HCT116 (cell line): Measurements from ENCODE around the gene KCNN3. TPM values are rescaled to one million over a fixed set of nuclear protein-coding genes. Genes with fewer than 3 reads are reported as not detected.

Experiments
- ATAC-seq: fragments of 200-7000 bp; cut with Tn5 transposase; 2 replicates; pipeline ENCODE4 v1.9.1; 2020; ENCODE audit warnings: mild to moderate bottlenecking, moderate library complexity
- BruUV-seq: library from RNA; stranded (reverse); fragments of 400-500 nt; replicated peaks from 2 replicates; lab custom pipeline; 2021; lab: Mats Ljungman, UMichigan
- CTCF ChIA-PET: fragments of 300-600 bp; sonication (Branson Sonifier 250); formaldehyde crosslinking; loops from one replicate; lab custom pipeline; 2021; ENCODE audit warnings: antibody characterized with exemption; lab: Charles Lee
- POLR2A ChIA-PET: fragments of 300-600, 350-600 bp; sonication (Branson Sonifier 250); formaldehyde crosslinking; loops from one replicate; lab custom pipeline; 2021; ENCODE audit warnings: antibody characterized with exemption; lab: Charles Lee
- RAD21 ChIA-PET, 2 experiments: fragments of 300-600 bp; sonication (Branson Sonifier 250); formaldehyde crosslinking; loops; one replicate each; lab custom pipeline; 2023; ENCODE audit warnings: low total read pairs in 2 of 2; ENCODE audit not compliant: uncharacterized antibody in 2 of 2, unreplicated experiment in 2 of 2, low non-redundant PET in 1 of 2; lab: Charles Lee
- DNase-seq: peaks from one replicate; pipeline ENCODE4 v3.0.0-alpha.2; 2010; ENCODE audit warnings: low read depth, low spot score
- H2AFZ ChIP-seq: fragments of 200-600 bp; shearing (Covaris generic), sonication (generic); 2 replicates; pipeline ENCODE4 v1.6.1; 2017; ENCODE audit warnings: low read depth, mixed run types, mixed read lengths, antibody characterized with exemption, low read length; ENCODE audit not compliant: poor library complexity, severe bottlenecking
- H3K27ac ChIP-seq: 2 replicates; pipeline ENCODE4 v1.5.1; 2012; ENCODE audit warnings: low read depth, low read length
- H3K27me3 ChIP-seq: fragments of 200-600 bp; sonication (generic); 2 replicates; pipeline ENCODE4 v1.6.1; 2016; ENCODE audit warnings: mixed run types, low read length, mixed read lengths; ENCODE audit not compliant: insufficient read depth
- H3K36me3 ChIP-seq, 2 experiments: fragments of 200-500 bp in 1 of 2; fragments of 200-600 bp in 1 of 2; sonication (Bioruptor generic) in 1 of 2; sonication (generic) in 1 of 2; 2 replicates each; pipeline versions ENCODE4 v1.5.1 to v1.6.1; 2014 to 2016; ENCODE audit warnings: low read length in 2 of 2, inconsistent platforms in 1 of 2, mixed read lengths in 1 of 2, mixed run types in 1 of 2; ENCODE audit not compliant: insufficient read depth in 2 of 2, control insufficient read depth in 1 of 2
- H3K4me1 ChIP-seq, 2 experiments: fragments of 200-600 bp in 1 of 2; sonication (generic) in 1 of 2; 2 replicates each; pipeline versions ENCODE4 v1.5.1 to v1.6.1; 2012 to 2017; ENCODE audit warnings: low read length in 2 of 2, inconsistent platforms in 1 of 2, mild to moderate bottlenecking in 1 of 2, mixed read lengths in 1 of 2, mixed run types in 1 of 2, moderate library complexity in 1 of 2; ENCODE audit not compliant: insufficient read depth in 2 of 2, control insufficient read depth in 1 of 2
- H3K4me2 ChIP-seq: fragments of 200-600 bp; sonication (generic); 2 replicates; pipeline ENCODE4 v1.6.1; 2017; ENCODE audit warnings: mixed run types, low read length, mixed read lengths
- H3K4me3 ChIP-seq, 2 experiments: fragments of 200-600 bp in 1 of 2; sonication (generic) in 1 of 2; replicated peaks in 1 of 2; 2 replicates each; pipeline ENCODE4 v1.5.1; 2011 to 2016; ENCODE audit warnings: low read length in 2 of 2, control low read depth in 1 of 2, low read depth in 1 of 2, mild to moderate bottlenecking in 1 of 2, mixed read lengths in 1 of 2, mixed run types in 1 of 2
- H3K79me2 ChIP-seq: fragments of 200-600 bp; sonication (generic); 2 replicates; pipeline ENCODE4 v1.6.1; 2017; ENCODE audit warnings: mild to moderate bottlenecking, mixed run types, low read length, moderate library complexity, mixed read lengths; ENCODE audit not compliant: insufficient read depth
- H3K9ac ChIP-seq: fragments of 200-600 bp; sonication (generic); 2 replicates; pipeline ENCODE4 v1.6.1; 2016; ENCODE audit warnings: low read length, mixed read lengths
- H3K9me2 ChIP-seq: fragments of 200-600 bp; sonication (generic), shearing (Covaris generic); 2 replicates; pipeline ENCODE4 v1.6.1; 2017; ENCODE audit warnings: mixed run types, mild to moderate bottlenecking, moderate library complexity; ENCODE audit not compliant: insufficient read depth
- H3K9me3 ChIP-seq, 2 experiments: fragments of 200-500 bp in 1 of 2; fragments of 200-600 bp in 1 of 2; sonication (Bioruptor generic) in 1 of 2; sonication (generic) in 1 of 2; 2 replicates each; pipeline ENCODE4 v1.6.1; 2014 to 2017; ENCODE audit warnings: low read length in 2 of 2, mixed read lengths in 2 of 2, inconsistent platforms in 1 of 2, low read depth in 1 of 2, mild to moderate bottlenecking in 1 of 2, mixed run types in 1 of 2, moderate library complexity in 1 of 2; ENCODE audit not compliant: control insufficient read depth in 1 of 2, insufficient read depth in 1 of 2
- H4K20me1 ChIP-seq: fragments of 200-600 bp; sonication (generic), shearing (Covaris generic); 2 replicates; pipeline ENCODE4 v1.6.1; 2017; ENCODE audit warnings: mixed run types, mild to moderate bottlenecking, moderate library complexity; ENCODE audit not compliant: insufficient read depth
- CBX3 ChIP-seq: IDR thresholded peaks from 2 replicates; pipeline ENCODE4 v1.6.1; 2012; ENCODE audit warnings: low read depth
- CEBPB ChIP-seq: IDR thresholded peaks from 2 replicates; pipeline ENCODE4 v1.6.1; 2012; ENCODE audit warnings: low read depth
- CTCF ChIP-seq, 3 experiments: fragments of 200-600 bp in 1 of 3; sonication (generic) in 1 of 3; IDR thresholded peaks in 2 of 3; conservative IDR thresholded peaks in 1 of 3; 2 replicates each; pipeline ENCODE4 v1.5.1; 2012 to 2017; ENCODE audit warnings: low read depth in 2 of 3, low read length in 2 of 3, antibody characterized with exemption in 1 of 3, borderline replicate concordance in 1 of 3, control low read depth in 1 of 3, mild to moderate bottlenecking in 1 of 3, mixed read lengths in 1 of 3, mixed run types in 1 of 3, moderate library complexity in 1 of 3; ENCODE audit not compliant: insufficient read depth in 1 of 3
- ELF1 ChIP-seq: IDR thresholded peaks from 2 replicates; pipeline ENCODE4 v1.6.1; 2012; ENCODE audit warnings: low read depth, borderline replicate concordance
- EZH2 ChIP-seq: fragments of 200-600 bp; sonication (generic); IDR thresholded peaks from 2 replicates; pipeline ENCODE4 v1.6.1; 2017; ENCODE audit warnings: antibody characterized with exemption, mixed run types
- MAX ChIP-seq: IDR thresholded peaks from 2 replicates; pipeline ENCODE4 v1.6.1; 2012
- POLR2A ChIP-seq: IDR thresholded peaks from 2 replicates; pipeline ENCODE4 v1.7.0; 2011; ENCODE audit warnings: borderline replicate concordance; ENCODE audit not compliant: insufficient read depth, insufficient read length; ENCODE audit errors: extremely low read depth
- POLR2AphosphoS5 ChIP-seq: IDR thresholded peaks from 2 replicates; pipeline ENCODE4 v1.6.1; 2011; ENCODE audit warnings: mild to moderate bottlenecking, low read depth, low read length, moderate library complexity
- REST ChIP-seq: IDR thresholded peaks from 2 replicates; pipeline ENCODE4 v1.6.1; 2012; ENCODE audit warnings: low read depth
- SP1 ChIP-seq: IDR thresholded peaks from 2 replicates; pipeline ENCODE4 v1.6.1; 2012; ENCODE audit warnings: low read depth
- ZBTB33 ChIP-seq: IDR thresholded peaks from 2 replicates; pipeline ENCODE4 v1.6.1; 2011; ENCODE audit warnings: mild to moderate bottlenecking, low read length, moderate library complexity; ENCODE audit not compliant: insufficient replicate concordance; ENCODE audit errors: extremely low read depth
- ZFX ChIP-seq: fragments of 450-650 bp; IDR thresholded peaks from 2 replicates; pipeline ENCODE4 v1.6.1; 2017
- intact Hi-C: fragments of 100-400 bp; cut with micrococcal nuclease; formaldehyde crosslinking; loops from 2 replicates; pipeline ENCODE4 v1.10.0; 2022
- total RNA-seq: library from RNA; stranded (reverse); gene quantifications from one replicate; pipeline ENCODE4 v1.2.1, GENCODE V29; 2021; ENCODE audit not compliant: unreplicated experiment

KCNN3 gene
- total RNA-seq, 1 experiment from 2014 or later = 1.1 TPM

- TF ChIP-seq EZH2 = no peak
- no peak for TF ChIP-seq SP1
- TF ChIP-seq POLR2A = no peak
- no peak for TF ChIP-seq REST
- no peak for TF ChIP-seq ZBTB33
These were observed 140.5 kb downstream of the KCNN3 start (continued) for GRCh38 chr1:154729577-154729976.

GRCh38 chr1:154729031-154729442 lies 141.0 kb downstream of the KCNN3 start:
- Histone ChIP-seq H4K20me1 (no peaks in the 10 kb centered on the region), H3K9ac (no peak overlapping the region), H3K4me3 (no peak overlapping the region), H2AFZ (no peak overlapping the region), H3K36me3 (no peaks in the 10 kb centered on the region), H3K4me2 (no peak overlapping the region), H3K79me2 (no peaks in the 10 kb centered on the region), H3K9me2 (no peaks in the 10 kb centered on the region; the same call in 1 of the 2 replicates), H3K27ac (no peak overlapping the region), H3K4me1 (peaks cover 0 to 19% of the 10 kb centered on the region in 2 experiments; a peak in 2 of 4 replicates), H3K27me3 (no peaks in the 10 kb centered on the region), H3K9me3 (no peaks in the 10 kb centered on the region)
- intact Hi-C loops = no loop called here
- DNase-seq (no peak), ATAC-seq (no peak)
- RAD21 ChIA-PET = interaction anchor here in 1 of 2 experiments (0.6 kb wide), 1 partner anchor 350 kb away, joined by 3 read pairs; the partner anchor contains the start of gene EFNA3
- BruUV-seq = no TSS peak
- CTCF ChIA-PET = no interaction called here
- POLR2A ChIA-PET = no interaction called here
- TF ChIP-seq CTCF (IDR thresholded peaks at IDR 0.05 in 2 of 3, conservative IDR thresholded peaks at IDR 0.05 in 1 of 3; ENCODE audit: borderline replicate concordance in 1 of 3, insufficient read depth in 1 of 3, low read depth in 2 of 3, low read length in 2 of 3) (no peak), ELF1 (no peak), ZFX (no peak), MAX (no peak), POLR2AphosphoS5 (no peak), CBX3 (no peak), CEBPB (no peak), EZH2 (no peak)
